HL-60 (cell line): ENCODE data around the gene DMRT2.

Experiments used
- DNase-seq, 2 experiments: peaks; one replicate each; pipeline ENCODE4 v3.0.0-alpha.2; 2010 to 2020; ENCODE audit warnings: low read depth in 1 of 2, low spot score in 1 of 2
- H3K27ac ChIP-seq: fragments of 250-450 bp; sonication (Bioruptor Pico); replicated peaks from 2 replicates; pipeline ENCODE4 v1.5.1; 2020; ENCODE audit warnings: mild to moderate bottlenecking, moderate library complexity
- H3K27me3 ChIP-seq: fragments of 250-450 bp; sonication (Bioruptor Pico); 2 replicates; pipeline ENCODE4 v1.5.1; 2021; ENCODE audit warnings: mild to moderate bottlenecking, moderate library complexity; ENCODE audit not compliant: insufficient read depth, poor library complexity, severe bottlenecking
- H3K4me3 ChIP-seq: replicated peaks from 2 replicates; pipeline ENCODE4 v1.5.1; 2011; ENCODE audit warnings: mild to moderate bottlenecking, control low read depth, low read length; ENCODE audit not compliant: insufficient read depth
- CTCF ChIP-seq: IDR thresholded peaks from one replicate; pipeline ENCODE4 v1.5.1; 2011; ENCODE audit warnings: low read length, control low read depth, inconsistent platforms; ENCODE audit not compliant: insufficient read depth
- GABPA ChIP-seq: IDR thresholded peaks from 2 replicates; pipeline ENCODE4 v1.6.1; 2012; ENCODE audit warnings: low read depth
- POLR2AphosphoS5 ChIP-seq: IDR thresholded peaks from 2 replicates; pipeline ENCODE4 v1.6.1; 2012; ENCODE audit warnings: low read depth
- REST ChIP-seq: IDR thresholded peaks from 2 replicates; pipeline ENCODE4 v1.6.1; 2012; ENCODE audit warnings: low read depth; ENCODE audit not compliant: insufficient replicate concordance
- SPI1 ChIP-seq: IDR thresholded peaks from 2 replicates; pipeline ENCODE4 v1.6.1; 2012; ENCODE audit warnings: low read depth, mild to moderate bottlenecking, borderline replicate concordance

DMRT2 gene

GRCh38 chr9:1071730-1072129 lies 21.6 kb downstream of the DMRT2 start:
- no peak overlapping the region for H3K27ac ChIP-seq
- TF ChIP-seq GABPA: no peak
- TF ChIP-seq POLR2AphosphoS5: no peak
- no peak for TF ChIP-seq CTCF
- no peak for TF ChIP-seq REST
- TF ChIP-seq SPI1: no peak
- DNase-seq: no peak
- H3K27me3 ChIP-seq: no peaks in the 10 kb centered on the region
- no peak overlapping the region for H3K4me3 ChIP-seq

GRCh38 chr9:1073497-1073896 lies 23.3 kb downstream of the DMRT2 start:
- DNase-seq: no peak
- no peak for TF ChIP-seq GABPA
- no peak for TF ChIP-seq CTCF
- TF ChIP-seq SPI1: no peak
- TF ChIP-seq REST: no peak
- no peak for TF ChIP-seq POLR2AphosphoS5
- Histone ChIP-seq H3K27ac (no peak overlapping the region), H3K4me3 (no peak overlapping the region), H3K27me3 (peaks cover 2% of the 10 kb centered on the region)

- no peak for TF ChIP-seq SPI1
- TF ChIP-seq CTCF: no peak
- no peak for TF ChIP-seq GABPA
- no peak for TF ChIP-seq POLR2AphosphoS5
- no peak for TF ChIP-seq REST
- Histone ChIP-seq H3K27me3 (peaks cover 3% of the 10 kb centered on the region), H3K4me3 (no peak overlapping the region), H3K27ac (no peak overlapping the region)
- no peak for DNase-seq
Measured at GRCh38 chr9:1077616-1078015, 27.5 kb downstream of the DMRT2 start.
